HG02938 (cell line): ENCODE results near the gene TSC22D1.

ENCODE experiments used
- ATAC-seq: cut with Tn5 transposase; IDR thresholded peaks from one replicate; pipeline ENCODE4 v1.9.1; 2021; ENCODE audit warnings: mild to moderate bottlenecking, moderate library complexity; ENCODE audit not compliant: unreplicated experiment

TSC22D1 gene

GRCh38 chr13:44411841-44412240 is 164.3 kb downstream of the TSC22D1 start:
- no peak for ATAC-seq

DNA sequence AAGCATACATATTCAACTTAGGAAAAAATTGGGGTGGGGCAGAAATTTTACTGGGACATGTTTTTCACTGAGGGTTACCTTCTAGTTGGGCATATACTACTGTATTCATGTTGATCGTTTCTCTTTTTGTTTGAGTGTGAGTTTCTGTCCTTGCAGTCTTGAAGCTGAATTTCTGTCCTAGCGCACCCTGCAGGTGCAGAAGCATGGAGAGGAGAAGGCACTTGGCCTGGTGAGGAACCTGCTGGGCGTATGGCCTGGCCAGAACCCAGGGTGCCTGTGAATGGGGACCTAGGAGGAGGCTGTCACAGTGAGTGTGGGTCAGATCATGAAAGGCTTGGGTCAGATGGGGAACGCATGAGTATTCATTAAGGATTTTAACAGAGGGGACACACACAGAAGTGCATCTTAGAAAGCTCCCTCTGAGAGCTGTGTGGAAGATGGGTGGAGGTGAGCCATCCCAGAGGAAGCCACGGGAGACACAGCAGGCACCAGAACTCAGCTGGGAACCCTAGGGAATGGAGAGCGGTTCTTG is 165.7 kb downstream of the TSC22D1 start:
- ATAC-seq: no peak

DNA sequence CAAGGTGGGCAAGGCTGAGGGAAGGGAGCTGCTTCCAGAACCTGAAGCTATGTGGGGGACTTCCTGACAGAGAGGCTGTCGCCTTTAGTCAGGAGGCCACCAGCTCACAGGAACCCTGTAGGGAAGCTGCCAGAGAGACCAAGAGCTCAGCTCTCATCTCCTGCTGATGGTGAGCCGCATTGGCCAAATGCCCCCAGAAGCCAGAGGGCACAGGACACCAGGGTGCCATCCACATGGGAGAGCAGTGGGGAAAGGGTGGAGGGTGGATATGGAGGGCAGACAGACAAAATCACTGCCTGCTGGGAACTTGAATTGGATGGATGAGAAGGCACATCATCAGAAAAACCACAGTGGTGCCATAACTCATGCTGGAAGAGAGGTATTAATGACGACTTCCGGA is 166.5 kb downstream of the TSC22D1 start:
- no peak for ATAC-seq

- no peak for ATAC-seq
Observed at GRCh38 chr13:44407891-44408290, 168.2 kb downstream of the TSC22D1 start.

- ATAC-seq: no peak
Observed at GRCh38 chr13:44407379-44407778, 168.8 kb downstream of the TSC22D1 start.

GRCh38 chr13:44406617-44407016 is 169.5 kb downstream of the TSC22D1 start:
- no peak for ATAC-seq

DNA sequence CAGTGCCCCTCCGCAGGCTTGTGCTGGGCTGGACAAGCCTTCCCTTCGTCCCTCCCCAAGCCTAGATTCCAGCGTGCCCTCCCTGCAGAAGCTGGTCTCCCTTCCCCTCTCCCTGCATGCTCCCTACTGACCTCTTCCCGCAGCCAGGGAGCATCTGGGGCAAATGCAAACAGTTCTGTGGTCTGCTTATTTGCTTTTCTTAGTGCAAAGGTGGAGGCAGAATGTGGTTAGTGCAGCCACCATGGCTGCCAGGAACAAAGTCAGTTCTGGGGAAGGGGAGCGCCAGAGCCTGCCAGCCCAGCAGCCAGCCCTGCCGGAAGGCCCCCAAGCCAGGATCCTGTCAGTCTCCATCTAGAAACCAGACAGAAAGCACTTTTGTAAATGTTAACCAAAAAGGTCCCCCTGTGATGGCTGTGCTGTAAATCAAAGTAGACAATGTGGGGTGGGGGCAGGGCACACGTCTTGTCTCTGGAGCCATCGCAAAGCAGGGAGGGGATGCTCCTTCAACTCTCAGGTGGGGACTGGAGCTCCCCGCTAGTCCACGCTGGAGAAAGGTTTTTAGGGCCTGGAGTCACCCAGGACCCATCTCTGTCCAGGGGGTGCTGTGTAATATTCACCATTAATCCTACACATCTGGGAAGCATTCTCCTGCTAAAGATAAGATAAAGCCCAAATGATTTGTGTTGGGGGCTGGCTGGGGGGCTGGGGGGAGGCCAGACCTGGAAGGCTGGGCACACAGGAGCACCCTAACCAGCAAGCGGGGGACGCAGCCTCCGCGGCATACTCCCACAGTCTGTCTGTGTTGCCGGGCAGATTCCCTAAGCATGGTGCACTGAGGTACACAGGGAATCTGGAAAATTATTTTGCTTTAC is 171.6 kb downstream of the TSC22D1 start:
- ATAC-seq: no peak

- ATAC-seq: no peak
Observed at GRCh38 chr13:44403461-44404056, 172.6 kb downstream of the TSC22D1 start.

GRCh38 chr13:44402899-44403445 is 173.2 kb downstream of the TSC22D1 start:
- ATAC-seq: no peak

DNA sequence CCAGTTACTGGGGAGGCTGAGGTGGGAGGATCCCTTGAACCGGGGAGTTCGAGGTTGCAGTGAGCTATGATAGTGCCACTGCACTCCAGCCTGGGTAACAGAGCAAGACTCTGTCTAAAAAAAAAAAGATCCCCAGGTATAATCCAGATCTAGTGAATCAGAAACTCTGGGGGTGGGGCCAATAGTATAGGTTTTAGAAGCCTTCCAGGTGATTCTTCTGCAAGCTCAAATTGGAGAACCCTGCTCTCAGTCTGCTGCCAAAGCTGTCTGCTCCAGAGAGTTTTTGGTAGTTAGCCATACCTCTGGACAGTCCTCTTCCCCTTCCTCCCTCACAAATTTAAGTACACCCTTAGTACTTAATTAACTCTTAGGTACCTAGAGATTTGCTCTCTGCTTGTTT is 174.6 kb downstream of the TSC22D1 start:
- ATAC-seq: no peak

DNA sequence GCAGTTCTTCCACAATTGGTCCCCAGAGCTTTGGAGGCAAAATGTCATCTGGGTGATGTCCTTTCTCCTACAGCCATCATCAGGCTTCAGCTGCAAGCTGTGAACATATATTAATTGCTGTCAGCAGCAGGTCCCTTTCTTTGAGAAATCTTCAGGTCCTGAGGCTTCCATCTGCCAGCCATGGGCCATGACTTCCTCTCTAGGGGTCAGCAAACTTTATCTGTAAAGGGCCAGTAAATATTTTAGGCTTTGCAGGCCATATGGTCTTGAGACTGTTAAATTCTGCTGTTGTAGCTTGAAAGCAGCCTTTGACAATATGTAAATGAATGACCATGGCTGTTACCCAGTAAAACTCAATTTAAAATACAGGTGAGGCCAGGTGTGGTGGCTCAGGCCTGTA is 175.4 kb downstream of the TSC22D1 start:
- no peak for ATAC-seq

- no peak for ATAC-seq
Observed at GRCh38 chr13:44399074-44399473, 177.1 kb downstream of the TSC22D1 start.

DNA sequence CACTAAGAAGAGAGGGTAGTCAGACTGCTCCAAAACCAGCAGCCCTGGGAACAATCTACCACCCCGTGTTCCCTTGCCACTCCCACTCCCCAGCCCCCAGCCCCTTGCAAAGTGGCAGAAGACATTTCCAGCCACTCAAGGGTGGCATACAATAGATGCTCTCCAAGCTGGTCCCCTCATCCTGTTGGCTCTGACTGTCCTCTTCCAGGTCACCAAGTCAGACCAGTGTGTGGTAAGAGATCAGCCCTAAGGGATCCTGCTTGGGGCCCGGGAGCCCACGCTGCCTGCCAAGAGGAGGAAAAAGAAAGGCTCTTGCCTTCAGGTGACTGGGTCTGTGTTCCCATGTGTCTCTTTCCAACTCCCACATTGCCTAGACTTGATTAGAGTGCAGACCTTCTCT is 177.5 kb downstream of the TSC22D1 start:
- ATAC-seq: no peak

GRCh38 chr13:44397766-44398223 is 178.3 kb downstream of the TSC22D1 start:
- no peak for ATAC-seq

GRCh38 chr13:44396701-44397580 is 179.2 kb downstream of the TSC22D1 start:
- no peak for ATAC-seq

DNA sequence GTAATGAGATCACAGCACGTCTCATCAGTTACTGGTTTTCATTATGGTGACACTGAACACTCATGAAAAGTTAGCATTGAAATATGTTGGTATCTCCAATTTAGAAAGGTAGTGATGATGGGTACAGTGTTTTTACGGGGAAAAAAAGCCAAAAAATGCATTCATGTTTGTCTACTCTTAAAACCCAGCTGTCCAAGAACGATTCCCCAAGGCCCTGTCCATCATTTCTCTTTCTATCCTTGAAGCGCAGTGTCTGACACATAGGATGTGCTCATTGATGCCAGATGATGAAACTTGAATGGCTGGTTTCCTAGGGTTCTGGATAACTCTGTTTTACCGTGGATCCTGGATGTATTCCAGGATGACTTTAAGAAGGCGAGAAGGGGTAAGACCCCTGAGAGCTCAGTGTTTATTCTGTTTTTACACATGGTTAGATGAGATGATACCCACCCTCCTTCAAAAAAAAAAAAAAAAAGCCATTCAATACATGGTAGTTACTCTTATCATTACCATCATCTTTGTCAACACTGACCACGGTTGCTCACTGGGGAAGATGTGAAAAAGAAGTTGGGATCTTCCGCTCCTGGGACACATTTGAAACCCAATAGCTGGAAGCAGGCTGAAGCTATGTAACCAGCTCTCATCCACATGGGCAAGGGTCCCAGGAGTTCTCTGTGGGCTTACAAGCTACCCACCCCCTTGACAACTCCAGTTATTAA is 180.0 kb downstream of the TSC22D1 start:
- no peak for ATAC-seq

DNA sequence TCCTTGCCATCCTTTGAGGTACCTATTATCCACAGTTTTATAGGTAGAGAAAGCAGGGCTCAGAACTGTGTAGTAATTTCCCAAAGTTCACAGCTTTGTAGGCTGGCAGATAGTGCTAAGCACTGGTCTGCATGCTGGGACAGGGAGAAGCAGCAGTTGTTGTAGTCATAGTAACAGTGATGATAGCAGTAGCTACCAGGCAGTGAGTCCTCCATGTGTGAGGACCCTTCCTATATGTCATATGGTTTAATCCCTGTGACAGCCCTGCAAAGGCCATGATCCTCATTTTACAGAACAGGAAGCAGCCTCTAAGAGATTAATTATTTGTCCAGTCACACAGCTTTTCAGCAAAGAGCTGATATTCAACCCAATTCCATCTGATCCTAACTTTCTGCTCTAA is 181.5 kb downstream of the TSC22D1 start:
- no peak for ATAC-seq

GRCh38 chr13:44393391-44393790 is 182.7 kb downstream of the TSC22D1 start:
- no peak for ATAC-seq

GRCh38 chr13:44389876-44390275 is 186.3 kb downstream of the TSC22D1 start:
- ATAC-seq: no peak

DNA sequence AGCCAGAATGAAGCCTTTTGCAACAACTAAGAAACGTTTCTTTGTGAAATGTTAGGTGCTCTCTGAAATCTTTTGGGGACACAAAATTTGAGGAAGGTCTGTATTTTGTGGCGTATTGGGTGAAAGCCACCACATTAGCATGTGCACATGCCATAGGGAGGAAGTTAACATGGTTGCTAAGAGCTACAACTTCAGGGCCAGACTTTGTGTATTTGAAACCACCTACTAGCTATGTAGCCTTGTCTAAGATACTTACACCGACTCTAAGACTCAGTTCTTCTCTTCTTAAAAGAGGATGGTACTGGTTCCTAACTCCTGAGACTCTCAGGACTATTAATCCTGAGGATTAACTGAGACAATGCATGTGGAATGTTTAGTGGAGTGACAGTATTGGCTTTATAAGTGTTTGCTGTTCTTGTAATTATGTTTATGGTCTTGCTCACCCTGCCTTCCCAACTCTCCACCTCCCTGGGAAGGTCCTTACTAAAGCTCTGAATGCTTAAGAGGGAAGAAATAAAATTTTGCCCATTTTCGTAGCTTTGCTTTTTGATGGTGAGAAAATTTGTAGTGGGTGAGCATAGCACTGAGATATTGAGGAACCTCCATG is 187.0 kb downstream of the TSC22D1 start:
- ATAC-seq: no peak
